Measurements from ENCODE around the gene MEF2A.
"Not testable (repeated sequence)": the region's sequence is repeated elsewhere in the genome, so short reads cannot be mapped to it uniquely, and the experiment has no call there.

Gene MEF2A

GRCh38 chr15:99565299-99566156 is at the start of gene MEF2A:
TSS of gene MEF2A (plus strand) at chr15:99565984. CDS start at chr15:99633120, 67,136 bp downstream.
- peaks cover 41% of the 10 kb centered on the region for H3K4me1 Mint-ChIP-seq (ENCODE audit: low read depth)
- H3K27ac Mint-ChIP-seq, result peak within 1 kb of the TSS; percentile 95
- peak within 1 kb of the TSS; percentile 98 for H3K4me3 Mint-ChIP-seq
- H3K9me3 Mint-ChIP-seq, result no peaks in the 10 kb centered on the region
- H3K36me3 Mint-ChIP-seq (ENCODE audit: low read depth), result no peaks in the 10 kb centered on the region
- no peaks in the 10 kb centered on the region for H3K27me3 Mint-ChIP-seq

GRCh38 chr15:99518191-99518590 is 47.6 kb upstream of the MEF2A start:
- peaks cover 24% of the 10 kb centered on the region for H3K4me1 Mint-ChIP-seq (ENCODE audit: low read depth)
- H3K4me3 Mint-ChIP-seq, result no peak overlapping the region
- H3K27ac Mint-ChIP-seq, result no peak overlapping the region
- H3K9me3 Mint-ChIP-seq, result no peaks in the 10 kb centered on the region
- H3K27me3 Mint-ChIP-seq, result no peaks in the 10 kb centered on the region
- no peaks in the 10 kb centered on the region for H3K36me3 Mint-ChIP-seq (ENCODE audit: low read depth)

- H3K27me3 Mint-ChIP-seq; H3K4me3 Mint-ChIP-seq; H3K27ac Mint-ChIP-seq; H3K36me3 Mint-ChIP-seq (ENCODE audit: low read depth); H3K9me3 Mint-ChIP-seq: not testable (repeated sequence)
- peaks cover 14% of the 10 kb centered on the region for H3K4me1 Mint-ChIP-seq (ENCODE audit: low read depth)
Measured at GRCh38 chr15:99519366-99519765, 46.4 kb upstream of the MEF2A start.

GRCh38 chr15:99522288-99522687 is 43.5 kb upstream of the MEF2A start:
- peaks cover 10% of the 10 kb centered on the region for H3K4me1 Mint-ChIP-seq (ENCODE audit: low read depth)
- peaks cover 14% of the 10 kb centered on the region for H3K9me3 Mint-ChIP-seq
- H3K36me3 Mint-ChIP-seq (ENCODE audit: low read depth), result no peaks in the 10 kb centered on the region
- H3K27ac Mint-ChIP-seq, result no peak overlapping the region
- H3K27me3 Mint-ChIP-seq, result no peaks in the 10 kb centered on the region
- H3K4me3 Mint-ChIP-seq, result no peak overlapping the region

- H3K4me1 Mint-ChIP-seq (ENCODE audit: low read depth), result peaks cover 10% of the 10 kb centered on the region
- no peak overlapping the region for H3K4me3 Mint-ChIP-seq
- no peaks in the 10 kb centered on the region for H3K27me3 Mint-ChIP-seq
- peaks cover 25% of the 10 kb centered on the region for H3K9me3 Mint-ChIP-seq
- H3K27ac Mint-ChIP-seq, result no peak overlapping the region
- peaks cover 4% of the 10 kb centered on the region for H3K36me3 Mint-ChIP-seq (ENCODE audit: low read depth)
Measured at GRCh38 chr15:99526176-99526575, 39.6 kb upstream of the MEF2A start.

- H3K9me3 Mint-ChIP-seq, result peaks cover 25% of the 10 kb centered on the region
Measured at GRCh38 chr15:99526671-99527070, 39.1 kb upstream of the MEF2A start.

GRCh38 chr15:99536422-99537040 is 29.3 kb upstream of the MEF2A start:
- Mint-ChIP-seq H3K4me3 (no peak overlapping the region), H3K27me3 (no peaks in the 10 kb centered on the region), H3K9me3 (peaks cover 5% of the 10 kb centered on the region), H3K27ac (no peak overlapping the region), H3K36me3 (ENCODE audit: low read depth) (no peaks in the 10 kb centered on the region), H3K4me1 (ENCODE audit: low read depth) (no peaks in the 10 kb centered on the region)

More at GRCh38 chr15:99526671-99527070, 39.1 kb upstream of the MEF2A start:
- Mint-ChIP-seq H3K4me1 (ENCODE audit: low read depth) (peaks cover 10% of the 10 kb centered on the region), H3K4me3 (no peak overlapping the region), H3K36me3 (ENCODE audit: low read depth) (peaks cover 4% of the 10 kb centered on the region), H3K27me3 (no peaks in the 10 kb centered on the region), H3K27ac (no peak overlapping the region)

GRCh38 chr15:99537344-99537743 is 28.4 kb upstream of the MEF2A start:
- no peaks in the 10 kb centered on the region for H3K4me1 Mint-ChIP-seq (ENCODE audit: low read depth)
- H3K9me3 Mint-ChIP-seq, result peaks cover 3% of the 10 kb centered on the region
- no peak overlapping the region for H3K27ac Mint-ChIP-seq
- H3K27me3 Mint-ChIP-seq, result no peaks in the 10 kb centered on the region
- H3K4me3 Mint-ChIP-seq, result no peak overlapping the region
- H3K36me3 Mint-ChIP-seq (ENCODE audit: low read depth), result no peaks in the 10 kb centered on the region

GRCh38 chr15:99538261-99538660 is 27.5 kb upstream of the MEF2A start:
- Mint-ChIP-seq H3K36me3 (ENCODE audit: low read depth) (no peaks in the 10 kb centered on the region), H3K9me3 (no peaks in the 10 kb centered on the region), H3K4me1 (ENCODE audit: low read depth) (no peaks in the 10 kb centered on the region), H3K4me3 (no peak overlapping the region), H3K27me3 (no peaks in the 10 kb centered on the region), H3K27ac (no peak overlapping the region)

- Mint-ChIP-seq H3K9me3 (no peaks in the 10 kb centered on the region), H3K27ac (no peak overlapping the region), H3K4me3 (no peak overlapping the region), H3K27me3 (no peaks in the 10 kb centered on the region), H3K4me1 (ENCODE audit: low read depth) (no peaks in the 10 kb centered on the region), H3K36me3 (ENCODE audit: low read depth) (no peaks in the 10 kb centered on the region)
Measured at GRCh38 chr15:99542828-99543227, 23.0 kb upstream of the MEF2A start.

GRCh38 chr15:99545605-99546004 is 20.2 kb upstream of the MEF2A start:
- H3K4me1 Mint-ChIP-seq (ENCODE audit: low read depth), result peaks cover 9% of the 10 kb centered on the region
- H3K9me3 Mint-ChIP-seq, result no peaks in the 10 kb centered on the region
- no peak overlapping the region for H3K4me3 Mint-ChIP-seq
- no peaks in the 10 kb centered on the region for H3K36me3 Mint-ChIP-seq (ENCODE audit: low read depth)
- no peak overlapping the region for H3K27ac Mint-ChIP-seq
- no peaks in the 10 kb centered on the region for H3K27me3 Mint-ChIP-seq

GRCh38 chr15:99546441-99547100 is 19.2 kb upstream of the MEF2A start:
- Mint-ChIP-seq H3K4me1 (ENCODE audit: low read depth) (peaks cover 9% of the 10 kb centered on the region), H3K4me3 (no peak overlapping the region), H3K36me3 (ENCODE audit: low read depth) (no peaks in the 10 kb centered on the region), H3K27ac (no peak overlapping the region), H3K9me3 (no peaks in the 10 kb centered on the region), H3K27me3 (no peaks in the 10 kb centered on the region)

- Mint-ChIP-seq H3K27ac (no peak overlapping the region), H3K4me3 (no peak overlapping the region), H3K9me3 (no peaks in the 10 kb centered on the region), H3K27me3 (no peaks in the 10 kb centered on the region), H3K36me3 (ENCODE audit: low read depth) (no peaks in the 10 kb centered on the region), H3K4me1 (ENCODE audit: low read depth) (peaks cover 9% of the 10 kb centered on the region)
Measured at GRCh38 chr15:99547517-99547916, 18.3 kb upstream of the MEF2A start.

GRCh38 chr15:99550077-99550476 is 15.7 kb upstream of the MEF2A start:
- Mint-ChIP-seq H3K27me3 (peaks cover 4% of the 10 kb centered on the region), H3K36me3 (ENCODE audit: low read depth) (no peaks in the 10 kb centered on the region), H3K9me3 (no peaks in the 10 kb centered on the region), H3K4me1 (ENCODE audit: low read depth) (peaks cover 9% of the 10 kb centered on the region), H3K27ac (peak overlapping the region; percentile 2), H3K4me3 (no peak overlapping the region)

GRCh38 chr15:99552111-99552510 is 13.7 kb upstream of the MEF2A start:
- Mint-ChIP-seq H3K4me3 (no peak overlapping the region), H3K4me1 (ENCODE audit: low read depth) (peaks cover 13% of the 10 kb centered on the region), H3K27me3 (peaks cover 4% of the 10 kb centered on the region), H3K27ac (no peak overlapping the region), H3K9me3 (no peaks in the 10 kb centered on the region), H3K36me3 (ENCODE audit: low read depth) (no peaks in the 10 kb centered on the region)

Data from stimulated activated naive CD8-positive, alpha-beta T cell treated with anti-CD3 and anti-CD28 coated beads, Interleukin-15, Interleukin-2, amounts not matched to agents 100 ng/mL and 50 ng/mL, for 24 hours (primary cell).